NCI-H2107 (cell line): ENCODE results near the gene PLCL2.

ENCODE experiments used
- DNase-seq: peaks from one replicate; lab custom pipeline; 2025; lab: John Stamatoyannopoulos, UW

The PLCL2 gene

DNA sequence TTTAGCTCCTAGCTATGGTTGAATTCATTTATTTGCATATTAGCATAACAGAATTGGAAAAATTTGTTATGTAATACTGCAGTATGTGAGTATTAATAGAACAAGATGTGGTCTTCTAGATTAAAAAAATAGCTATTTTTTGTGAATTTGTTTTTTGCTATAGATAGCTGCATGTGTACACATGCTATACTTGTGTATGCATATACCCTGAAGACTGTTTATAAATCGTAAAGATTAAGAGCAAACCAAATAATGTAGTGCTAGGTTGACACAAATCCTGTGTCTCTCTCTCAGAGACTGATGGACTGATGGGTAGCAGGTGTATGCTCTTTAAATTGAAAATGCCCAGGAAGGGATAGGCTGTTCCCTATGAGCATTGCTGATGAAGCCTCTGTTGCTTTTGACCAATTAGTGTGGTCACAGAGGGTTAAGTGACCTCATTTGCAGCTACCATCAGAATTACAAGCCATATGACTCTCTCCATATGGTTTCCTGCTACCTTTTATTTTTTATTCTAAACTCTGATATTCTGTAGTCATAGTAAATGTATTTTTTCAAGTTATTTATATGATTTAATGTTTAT is 9.0 kb downstream of the PLCL2 start:
- no peak for DNase-seq

DNA sequence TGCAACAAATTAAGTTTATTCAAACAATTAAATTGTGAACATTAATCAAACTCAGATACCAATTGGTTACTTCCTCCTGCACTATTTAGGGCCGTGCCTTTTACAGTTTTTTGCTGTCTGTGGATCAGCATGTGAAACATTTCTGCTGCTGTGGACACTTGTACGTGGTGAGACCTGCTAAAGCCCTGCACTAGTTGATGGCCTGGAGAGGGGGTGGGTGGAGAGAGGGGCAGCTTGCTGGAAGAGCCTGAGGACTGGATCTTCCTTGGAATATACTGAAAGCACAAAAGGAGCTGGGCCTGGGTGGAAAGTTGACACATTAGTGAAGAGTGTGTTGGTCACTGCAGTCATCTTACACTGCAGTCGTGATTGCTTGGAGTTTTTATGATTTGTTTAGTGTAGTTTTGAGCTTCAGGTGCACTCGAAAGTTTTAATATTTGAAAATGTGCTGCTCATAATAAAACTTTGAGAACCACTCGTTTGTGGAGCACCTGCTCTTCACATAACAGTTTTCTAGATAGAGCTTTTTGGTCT is 11.4 kb downstream of the PLCL2 start:
- DNase-seq: no peak

DNA sequence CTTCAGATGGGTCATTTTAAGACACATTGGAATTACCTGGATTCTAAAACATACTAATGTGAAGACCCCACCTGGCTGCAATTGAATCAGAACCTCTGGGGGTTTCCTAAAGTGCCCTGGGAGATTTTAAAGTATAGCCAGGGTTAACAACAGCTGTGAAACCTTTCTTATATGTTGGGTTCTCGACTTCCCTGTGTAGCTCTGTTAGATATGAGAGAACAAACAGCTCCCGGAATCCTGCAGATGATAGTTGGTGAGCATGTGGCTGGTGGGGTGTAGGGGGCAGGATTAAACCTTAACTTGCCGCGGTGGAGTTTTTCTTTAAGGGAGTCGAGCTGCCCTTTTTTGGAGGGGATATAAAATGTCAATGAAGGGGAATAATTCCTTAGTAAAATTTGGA is 12.1 kb downstream of the PLCL2 start:
- no peak for DNase-seq

GRCh38 chr3:16897254-16897926 is 12.6 kb downstream of the PLCL2 start:
- DNase-seq: no peak

- DNase-seq: no peak
Measured at GRCh38 chr3:16898595-16899395, 14.0 kb downstream of the PLCL2 start.

DNA sequence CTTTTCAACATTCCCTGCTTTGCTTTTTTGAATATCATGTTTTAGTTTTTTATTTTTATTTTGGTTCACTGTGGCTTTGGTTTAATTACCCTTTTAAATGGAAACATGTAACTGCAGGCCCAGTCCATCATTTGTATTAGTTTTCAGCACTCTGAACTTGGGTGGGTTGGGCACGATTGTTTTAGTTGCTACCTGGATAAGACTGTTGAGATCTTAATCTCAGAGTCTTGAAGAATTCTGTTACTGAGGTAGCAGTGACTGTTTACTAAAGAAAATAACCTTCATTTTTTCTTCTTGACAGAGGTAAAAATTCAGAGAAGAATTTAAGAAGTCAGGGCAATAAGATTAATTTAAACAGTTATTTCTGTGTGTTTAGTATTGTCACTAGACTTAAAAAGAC is 15.2 kb downstream of the PLCL2 start:
- DNase-seq: no peak

GRCh38 chr3:16900779-16901440 is 16.2 kb downstream of the PLCL2 start:
- no peak for DNase-seq

DNA sequence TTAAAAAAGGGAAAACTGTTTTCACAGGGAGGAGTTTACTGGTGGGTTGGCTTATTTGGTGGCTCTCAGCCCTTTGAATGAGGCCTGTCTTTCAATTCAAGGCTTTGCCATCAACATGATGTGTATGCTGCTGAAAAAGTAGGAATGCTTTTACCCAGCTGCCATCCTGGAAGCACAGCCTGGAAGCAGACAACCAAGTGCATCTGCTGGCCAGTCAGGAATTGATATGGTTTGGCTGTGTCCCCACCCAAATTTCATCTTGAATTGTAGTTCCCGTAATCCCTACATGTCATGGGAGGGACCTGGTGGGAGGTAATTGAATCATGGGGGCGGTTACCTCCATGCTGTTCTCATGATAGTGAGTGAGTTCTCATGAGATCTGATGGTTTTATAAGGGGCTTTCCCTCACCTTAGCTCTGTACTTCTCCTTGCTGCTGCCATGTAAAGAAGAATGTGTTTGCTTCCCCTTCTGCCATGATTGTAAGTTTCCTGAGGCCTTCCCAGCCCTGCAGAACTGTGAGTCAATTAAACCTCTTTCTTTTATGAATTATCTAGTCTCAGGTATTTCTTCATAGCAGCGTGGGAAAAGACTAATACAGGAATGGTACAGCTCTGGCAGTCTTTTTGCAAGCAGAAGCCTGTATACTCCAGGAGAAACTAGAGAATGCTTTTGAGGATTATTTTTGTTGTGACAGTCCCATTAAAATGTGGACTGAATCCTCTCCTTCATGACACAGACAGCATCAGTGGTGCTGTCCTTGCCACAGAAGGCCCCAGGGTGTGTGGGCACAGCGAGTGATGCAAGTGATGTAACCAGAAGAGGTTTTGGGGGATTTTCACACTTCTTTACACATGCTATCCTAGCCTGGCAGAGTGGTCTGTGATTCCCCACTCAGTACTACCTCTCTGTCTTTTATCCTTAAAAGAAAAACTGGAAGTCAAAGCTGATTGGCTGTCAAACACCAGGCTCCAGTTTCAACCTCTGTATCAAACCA is 20.0 kb downstream of the PLCL2 start:
- no peak for DNase-seq

- no peak for DNase-seq
Measured at GRCh38 chr3:16905704-16906103, 20.9 kb downstream of the PLCL2 start.

- no peak for DNase-seq
Measured at GRCh38 chr3:16906682-16907081, 21.9 kb downstream of the PLCL2 start.

- DNase-seq: no peak
Measured at GRCh38 chr3:16907243-16907642, 22.5 kb downstream of the PLCL2 start.

DNA sequence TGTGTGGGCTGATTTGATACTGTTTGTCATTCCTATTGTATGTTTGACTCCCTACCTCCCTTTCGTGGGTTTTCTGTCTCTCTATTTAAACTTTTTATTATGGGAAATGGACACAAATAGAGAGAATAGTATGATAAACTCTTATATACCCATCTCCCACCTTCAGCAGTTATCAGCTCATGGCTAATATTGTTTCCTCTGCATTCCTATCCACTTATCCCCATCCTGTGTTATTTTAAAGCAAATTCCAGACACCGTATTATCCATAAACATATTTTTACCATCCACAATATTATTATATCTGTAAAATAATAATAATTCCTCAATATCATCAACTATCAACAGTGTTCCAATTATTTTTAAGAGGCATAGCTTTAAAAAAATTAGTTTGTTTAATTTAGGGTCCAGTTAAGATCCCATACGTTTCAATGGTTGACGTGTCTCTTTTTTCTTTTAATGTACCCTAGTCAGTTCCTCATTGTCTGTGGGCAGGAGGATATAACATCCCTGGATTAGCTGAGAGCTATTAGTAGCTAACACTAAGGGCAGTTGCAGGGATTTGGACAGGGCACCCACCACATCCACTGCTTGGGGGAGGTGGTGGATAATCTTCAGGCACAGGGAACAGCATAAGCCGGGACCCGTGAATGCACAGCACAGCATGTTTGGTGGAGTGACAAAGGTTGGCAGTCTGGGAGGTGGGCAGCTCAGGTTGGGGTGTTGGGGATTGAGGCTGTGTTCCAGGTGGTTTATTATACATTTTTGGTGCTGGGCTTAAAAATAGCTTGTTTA is 23.5 kb downstream of the PLCL2 start:
- no peak for DNase-seq

DNA sequence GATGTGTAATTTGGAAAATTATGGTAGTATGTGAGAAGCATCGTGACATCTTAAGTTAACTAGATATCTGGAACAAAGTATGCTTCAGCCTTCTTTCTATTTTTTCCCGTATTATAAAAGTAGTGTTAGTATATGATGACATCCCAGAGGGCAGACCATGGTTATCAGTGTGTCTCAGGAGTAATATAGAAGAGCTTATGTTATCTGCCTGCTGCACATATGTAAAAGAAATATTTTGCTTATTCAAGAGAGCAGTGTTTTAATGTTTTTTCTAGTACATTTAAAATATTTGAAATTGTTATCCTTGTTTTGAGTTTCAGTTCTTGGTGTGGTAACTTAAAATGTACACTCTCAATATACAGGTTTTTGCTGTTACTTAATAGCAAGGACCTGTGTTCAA is 24.1 kb downstream of the PLCL2 start:
- no peak for DNase-seq

GRCh38 chr3:16909802-16910201 is 25.0 kb downstream of the PLCL2 start:
- DNase-seq: no peak

- no peak for DNase-seq
Measured at GRCh38 chr3:16910207-16910606, 25.5 kb downstream of the PLCL2 start.

GRCh38 chr3:16911916-16912315 is 27.2 kb downstream of the PLCL2 start:
- DNase-seq: no peak

DNA sequence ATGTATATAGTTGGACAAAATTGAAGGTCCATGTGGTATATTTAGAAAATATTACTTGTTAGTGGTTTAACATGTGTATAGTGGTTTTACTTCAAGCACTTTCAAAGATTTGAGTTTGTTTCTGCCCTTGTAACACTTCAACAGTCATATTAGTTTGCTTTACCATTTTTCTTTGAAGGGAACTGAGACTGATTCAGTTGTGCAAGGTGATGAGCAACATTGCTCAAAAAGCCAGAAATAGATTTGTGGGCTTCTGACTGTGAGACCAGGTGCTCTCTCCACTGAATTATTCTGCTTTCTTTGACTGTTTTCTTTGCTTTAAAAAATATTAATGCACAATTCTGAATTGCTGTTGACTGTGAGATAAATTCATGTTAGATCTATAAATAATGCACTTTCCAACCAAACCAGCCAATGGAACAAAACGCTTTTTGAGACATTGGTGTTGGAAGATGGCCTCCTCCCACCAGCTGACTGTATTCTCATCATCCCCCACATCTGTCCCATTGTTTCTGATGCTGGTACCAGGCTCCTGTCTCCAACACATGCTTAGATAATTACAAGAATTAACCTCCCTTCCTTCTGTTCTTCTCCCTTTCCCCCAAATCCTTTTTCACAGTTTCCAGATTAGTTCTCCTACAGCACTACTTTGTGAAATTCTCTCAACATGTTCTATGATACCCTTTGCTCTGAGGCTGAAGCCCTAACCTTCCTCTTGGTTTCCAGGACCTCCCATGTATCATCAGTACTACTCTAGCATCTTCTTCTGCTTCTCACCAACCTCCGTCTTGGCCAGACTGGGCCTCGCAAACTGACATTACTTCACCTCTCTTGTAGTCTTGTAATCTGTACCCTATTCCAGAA is 27.9 kb downstream of the PLCL2 start:
- no peak for DNase-seq

DNA sequence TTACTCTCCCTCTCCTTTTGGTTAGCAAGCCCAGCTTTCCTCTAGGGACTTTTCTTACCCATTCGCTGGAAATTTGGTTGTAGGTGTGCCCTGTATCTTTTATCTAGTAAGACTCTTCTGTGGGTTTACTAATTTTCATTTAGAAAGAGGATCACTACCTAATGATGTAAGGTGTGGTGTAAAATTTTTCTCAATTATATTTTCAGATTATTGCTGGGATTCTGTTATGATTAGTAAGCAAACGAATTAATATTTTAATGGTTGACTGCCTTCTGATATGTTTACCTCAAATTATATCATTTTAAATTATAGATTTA is 28.5 kb downstream of the PLCL2 start:
- DNase-seq: no peak

DNA sequence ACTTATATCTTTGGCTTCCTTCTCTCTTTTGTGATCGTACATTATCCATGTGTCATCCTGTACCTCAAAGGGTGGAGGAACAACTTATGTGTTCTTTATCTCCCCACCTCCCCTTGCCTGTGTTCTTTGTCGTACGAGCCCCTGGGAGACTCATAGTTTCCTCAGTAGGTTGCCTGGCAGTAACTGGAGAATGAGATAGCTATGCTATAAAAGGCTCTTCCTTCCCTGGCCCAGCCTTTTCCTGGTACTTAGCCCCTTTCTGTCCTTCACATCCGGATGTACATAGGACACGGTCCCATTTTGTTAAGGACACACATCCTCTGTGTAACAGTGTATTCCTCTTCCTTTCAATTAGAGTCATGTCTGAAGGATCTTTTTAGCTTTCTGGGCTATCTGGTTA is 32.1 kb downstream of the PLCL2 start:
- DNase-seq: no peak
